Thoracic aorta (tissue), 2 donors: ENCODE measurements around the gene DLGAP1. TPM values are rescaled to one million over a fixed set of nuclear protein-coding genes. Genes with fewer than 3 reads are reported as not detected.

Experiments used
- ATAC-seq: fragments of 150-250 bp; one replicate; pipeline ENCODE4 v1.8.0; 2017; ENCODE audit warnings: low read depth; ENCODE audit not compliant: insufficient number of reproducible peaks, low FRiP score
- DNase-seq: peaks from one replicate; pipeline ENCODE4 v3.0.0-alpha.2; 2020; ENCODE audit warnings: low spot score
- H3K27ac ChIP-seq, 2 donors: fragments of 200-600 bp; sonication (generic); 1 replicate in 1 of 2; 2 replicates in 1 of 2; pipeline ENCODE4 v1.5.1; 2016; ENCODE audit warnings: mild to moderate bottlenecking in 2 of 2, moderate library complexity in 2 of 2
- H3K27me3 ChIP-seq: fragments of 200-600 bp; sonication (generic); replicated peaks from 2 replicates; pipeline ENCODE4 v1.6.0; 2016; ENCODE audit warnings: mild to moderate bottlenecking; ENCODE audit not compliant: insufficient read depth
- H3K36me3 ChIP-seq: fragments of 200-600 bp; sonication (generic); one replicate; pipeline ENCODE4 v1.5.1; 2016
- H3K4me1 ChIP-seq, 2 donors: fragments of 200-600 bp; sonication (generic); 1 replicate in 1 of 2; 2 replicates in 1 of 2; pipeline versions ENCODE4 v1.5.1 to v1.6.0; 2016; ENCODE audit warnings: low read depth in 2 of 2, mild to moderate bottlenecking in 1 of 2; ENCODE audit not compliant: control insufficient read depth in 1 of 2
- H3K4me3 ChIP-seq: fragments of 200-600 bp; sonication (generic); 2 replicates; pipeline ENCODE4 v1.5.1; 2016; ENCODE audit warnings: mild to moderate bottlenecking
- H3K9me3 ChIP-seq: fragments of 200-600 bp; sonication (generic); 2 replicates; pipeline ENCODE4 v1.5.1; 2016
- CTCF ChIP-seq: fragments of 200-600 bp; sonication (generic); IDR thresholded peaks from one replicate; pipeline ENCODE4 v1.5.1; 2019; ENCODE audit warnings: antibody characterized with exemption
- total RNA-seq, 2 donors: library from RNA; depleted of rRNA; stranded (reverse); fragments of >200 nt; gene quantifications; one replicate each; pipeline versions ENCODE4 v1.1.0 to v1.2.3, GENCODE V29; 2016

Gene DLGAP1
- total RNA-seq, 2 donors from 2014 or later = 7.3 to 19.0 TPM

- Histone ChIP-seq H3K27ac (no peak overlapping the region), H3K27me3 (no peaks in the 10 kb centered on the region), H3K36me3 (no peaks in the 10 kb centered on the region), H3K4me1 (peaks cover 6 to 18% of the 10 kb centered on the region in 2 donors), H3K4me3 (no peak overlapping the region), H3K9me3 (no peaks in the 10 kb centered on the region)
- no peak for ATAC-seq
- no peak for DNase-seq
- TF ChIP-seq CTCF = no peak
Measured at GRCh38 chr18:3863593-3863992, 591.5 kb downstream of the DLGAP1 start.

- Histone ChIP-seq H3K27ac (no peak overlapping the region), H3K36me3 (no peaks in the 10 kb centered on the region), H3K4me3 (no peak overlapping the region), H3K27me3 (no peaks in the 10 kb centered on the region), H3K9me3 (no peaks in the 10 kb centered on the region), H3K4me1 (peaks cover 5 to 12% of the 10 kb centered on the region in 2 donors)
- DNase-seq (no peak), ATAC-seq (no peak)
- no peak for TF ChIP-seq CTCF
Measured at GRCh38 chr18:3863006-3863405, 592.1 kb downstream of the DLGAP1 start.

- DNase-seq (no peak), ATAC-seq (no peak)
- Histone ChIP-seq H3K4me3 (no peak overlapping the region), H3K27ac (no peak overlapping the region), H3K9me3 (no peaks in the 10 kb centered on the region), H3K4me1 (no peaks in the 10 kb centered on the region), H3K27me3 (no peaks in the 10 kb centered on the region), H3K36me3 (no peaks in the 10 kb centered on the region)
- TF ChIP-seq CTCF = no peak
Measured at GRCh38 chr18:3861495-3861894, 593.6 kb downstream of the DLGAP1 start.

DNA sequence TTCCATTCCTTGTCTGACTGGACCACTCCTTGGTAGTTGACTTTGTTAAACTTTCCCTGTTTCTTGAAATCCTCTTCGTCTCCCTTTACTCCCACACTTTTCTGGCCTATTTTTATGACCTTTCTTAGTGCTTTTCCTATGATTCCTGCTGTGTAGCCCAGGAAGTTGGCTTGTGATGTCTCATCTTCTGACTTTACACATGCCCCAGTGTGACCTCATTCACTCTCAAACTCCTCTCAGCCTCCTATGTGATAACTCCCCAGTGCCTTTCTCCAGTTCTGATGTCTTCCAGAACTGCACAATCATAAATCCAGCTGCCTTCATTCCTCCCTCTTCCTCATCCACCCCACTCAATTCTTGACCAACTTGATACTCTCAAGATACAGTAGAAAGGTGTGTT lies 597.6 kb downstream of the DLGAP1 start:
- Histone ChIP-seq H3K4me1 (no peaks in the 10 kb centered on the region), H3K27me3 (no peaks in the 10 kb centered on the region), H3K27ac (no peak overlapping the region), H3K36me3 (no peaks in the 10 kb centered on the region), H3K9me3 (no peaks in the 10 kb centered on the region), H3K4me3 (no peak overlapping the region)
- no peak for DNase-seq
- ATAC-seq = no peak
- TF ChIP-seq CTCF = no peak

DNA sequence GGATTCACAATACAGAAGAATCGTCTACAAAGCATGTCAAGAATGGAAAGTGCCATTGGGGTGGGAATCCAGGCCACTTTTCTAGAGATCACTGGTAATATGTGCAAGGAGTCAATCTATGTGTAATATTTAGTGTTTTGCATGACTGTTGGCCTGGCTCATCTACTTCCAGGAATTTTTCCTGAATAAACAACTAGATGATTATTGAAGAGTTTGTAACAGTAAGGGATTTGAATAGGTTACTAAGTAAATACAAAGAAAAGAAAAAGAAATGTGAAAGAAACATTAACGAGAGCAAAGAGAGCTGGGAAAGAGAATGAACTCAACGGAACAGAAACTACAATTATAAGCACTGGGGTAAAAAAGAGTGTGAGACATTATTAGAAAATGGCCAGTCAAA lies 599.1 kb downstream of the DLGAP1 start:
- Histone ChIP-seq H3K9me3 (no peaks in the 10 kb centered on the region), H3K36me3 (no peaks in the 10 kb centered on the region), H3K27ac (no peak overlapping the region), H3K27me3 (no peaks in the 10 kb centered on the region), H3K4me1 (no peaks in the 10 kb centered on the region), H3K4me3 (no peak overlapping the region)
- no peak for TF ChIP-seq CTCF
- DNase-seq = no peak
- no peak for ATAC-seq
